Stomach (tissue), 9 donors: ENCODE measurements around the gene RPL13A. TPM values are rescaled to one million over a fixed set of nuclear protein-coding genes. Genes with fewer than 3 reads are reported as not detected.
"Not testable (repeated sequence)": the region's sequence is repeated elsewhere in the genome, so short reads cannot be mapped to it uniquely, and the experiment has no call there.

Source experiments
- DNase-seq, 2 donors: peaks; one replicate each; pipeline versions ENCODE4 v3.0.0 to v3.0.0-alpha.2; 2013 to 2019
- H3K27ac ChIP-seq, 5 donors: fragments of 200-600 bp in 4 of 5; sonication (generic) in 4 of 5; one replicate each; pipeline ENCODE4 v1.5.1; 2013 to 2019; ENCODE audit warnings: mild to moderate bottlenecking in 1 of 5, moderate library complexity in 1 of 5
- H3K27me3 ChIP-seq, 3 donors: fragments of 200-600 bp; sonication (generic); one replicate each; pipeline ENCODE4 v1.5.1; 2017 to 2019; ENCODE audit warnings: mixed run types in 1 of 3
- H3K36me3 ChIP-seq, 4 donors: fragments of 200-600 bp; sonication (generic); 1 replicate in 3 of 4; 2 replicates in 1 of 4; pipeline ENCODE4 v1.5.1; 2016 to 2019
- H3K4me1 ChIP-seq, 4 donors: fragments of 200-600 bp; sonication (generic); one replicate each; pipeline ENCODE4 v1.5.1; 2016 to 2019
- H3K4me3 ChIP-seq, 4 donors: fragments of 200-600 bp; sonication (generic) in 3 of 4; one replicate each; pipeline ENCODE4 v1.5.1; 2016 to 2019; ENCODE audit warnings: mild to moderate bottlenecking in 1 of 4
- H3K9me3 ChIP-seq, 4 donors: fragments of 200-600 bp; sonication (generic); one replicate each; pipeline ENCODE4 v1.5.1; 2016 to 2019
- CTCF ChIP-seq, 7 experiments: fragments of 450-650 bp in 4 of 7; fragments of 200-600 bp in 3 of 7; sonication (generic) in 3 of 7; IDR thresholded peaks; one replicate each; pipeline ENCODE4 v1.5.1; 2016 to 2019; ENCODE audit warnings: antibody characterized with exemption in 7 of 7, control low read depth in 2 of 7, mild to moderate bottlenecking in 1 of 7
- EP300 ChIP-seq: sonication (generic); formaldehyde crosslinking; IDR thresholded peaks from one replicate; pipeline ENCODE4 v1.6.1; 2017; ENCODE audit warnings: antibody characterized with exemption
- POLR2A ChIP-seq, 4 donors: fragments of 450-650 bp; IDR thresholded peaks; one replicate each; pipeline ENCODE4 v1.6.1; 2016; ENCODE audit warnings: antibody characterized with exemption in 4 of 4, control low read depth in 2 of 4, mild to moderate bottlenecking in 1 of 4, moderate library complexity in 1 of 4
- POLR2AphosphoS5 ChIP-seq, 3 donors: sonication (generic); formaldehyde crosslinking; IDR thresholded peaks; one replicate each; pipeline ENCODE4 v1.6.1; 2016; ENCODE audit warnings: antibody characterized with exemption in 3 of 3
- WGBS, 5 donors: extraction: QIAGEN DNeasy Blood & Tissue Kit in 3 of 5; methylation state at CpG; one replicate each; pipeline versions ENCODE4 v1.1.5 to v1.1.7; 2013 to 2018; 5-methylcytosine and 5-hydroxymethylcytosine counted together
- intact Hi-C: fragments of 100-400 bp; cut with DNase I; formaldehyde crosslinking; loops from one replicate; pipeline ENCODE4 v1.15.1; 2023; ENCODE audit warnings: low total_unique reads
- polyA plus RNA-seq, 3 donors: library from polyadenylated mRNA; stranded (reverse); fragments of 200-250 nt; gene quantifications; one replicate each; pipeline ENCODE4 v1.2.3, GENCODE V29; 2013
- total RNA-seq, 5 donors: library from RNA; depleted of rRNA; stranded (reverse); fragments of >200 nt; gene quantifications; one replicate each; pipeline versions ENCODE4 v1.1.0 to v1.2.3, GENCODE V29; 2014 to 2016
- donor health status: healthy with polysubstance abuse.
- donor health status: Bipolar disorder and iron deficiency.
- donor health status: healthy.

Gene RPL13A
- total and polyA plus RNA-seq, 8 donors = 2,540 to 5,817 (median 3,195) TPM

DNA sequence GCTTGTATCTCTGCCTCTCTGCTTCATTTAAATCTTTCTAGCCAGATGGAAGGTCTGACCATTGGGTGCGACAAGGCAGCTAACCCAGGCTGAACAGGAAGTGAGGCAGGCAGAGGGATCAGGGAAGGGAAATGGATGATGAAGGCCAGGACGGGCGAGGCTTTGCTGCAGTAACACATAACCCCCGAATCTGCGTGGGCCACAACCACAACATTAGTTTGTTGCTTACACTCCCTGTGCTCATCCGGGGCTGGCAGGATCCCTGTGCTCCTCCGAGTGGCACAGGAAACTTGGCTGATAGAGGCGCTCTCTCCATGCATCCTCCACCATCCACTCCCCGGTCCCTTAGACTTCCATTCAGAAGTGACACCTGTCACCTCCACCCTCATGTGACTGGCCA is 14.5 kb upstream of the RPL13A start:
- H3K27ac ChIP-seq = peak overlapping the region in 1 of 5 donors; percentile 32
- no peak for TF ChIP-seq CTCF (IDR thresholded peaks at IDR 0.05)
- TF ChIP-seq EP300 = no peak
- TF ChIP-seq POLR2A (IDR thresholded peaks at IDR 0.05) = no peak
- no peak for TF ChIP-seq POLR2AphosphoS5 (IDR thresholded peaks at IDR 0.05)
- WGBS, 5 donors = 60 to 76% (median 70%) methylated on average over 9 of the region's 9 CpGs
- H3K36me3 ChIP-seq = peaks cover 0 to 21% (median 10%) of the 10 kb centered on the region in 4 donors
- peak in 1 of 2 donors; percentile 12 for DNase-seq
- H3K27me3 ChIP-seq = no peaks in the 10 kb centered on the region
- intact Hi-C loops = no loop called here
- H3K4me3 ChIP-seq = no peak overlapping the region
- H3K9me3 ChIP-seq = no peaks in the 10 kb centered on the region
- peaks cover 6 to 57% (median 41%) of the 10 kb centered on the region in 4 donors for H3K4me1 ChIP-seq

- DNase-seq, H3K27me3 ChIP-seq, H3K9me3 ChIP-seq, intact Hi-C loops: not testable (repeated sequence)
- Histone ChIP-seq H3K27ac (peak overlapping the region; percentile 46 to 92 (median 88)), H3K36me3 (peaks cover 0 to 16% (median 8%) of the 10 kb centered on the region in 4 donors), H3K4me3 (peak overlapping the region; percentile 67 to 89 (median 70)), H3K4me1 (peaks cover 6 to 58% (median 39%) of the 10 kb centered on the region in 4 donors)
- WGBS, 5 donors = 66 to 71% (median 69%) methylated on average over 9 of the region's 9 CpGs
Measured at GRCh38 chr19:49473501-49473867, 13.9 kb upstream of the RPL13A start.

GRCh38 chr19:49473868-49474541 is 13.4 kb upstream of the RPL13A start, which contains the start of gene FLT3LG:
TSS of gene FLT3LG (plus strand) at chr19:49474215. CDS start at chr19:49474640, 425 bp downstream.
- intact Hi-C loops = no loop called here
- peak; percentile 79 to 94 for DNase-seq
- no peaks in the 10 kb centered on the region for H3K9me3 ChIP-seq
- no peaks in the 10 kb centered on the region for H3K27me3 ChIP-seq
- H3K27ac ChIP-seq = peak within 1 kb of the TSS; percentile 59 to 92 (median 88)
- 1 to 5% (median 1%) methylated on average over 21 to 33 of the region's 33 CpGs for WGBS, 5 donors
- H3K36me3 ChIP-seq = peaks cover 0 to 11% (median 7%) of the 10 kb centered on the region in 4 donors
- peak within 1 kb of the TSS; percentile 67 to 89 (median 70) for H3K4me3 ChIP-seq
- TF ChIP-seq POLR2A (IDR thresholded peaks at IDR 0.05) = no peak
- no peak for TF ChIP-seq EP300
- peak in 6 of 7 experiments; percentile 64 to 100 (median 98) for TF ChIP-seq CTCF (IDR thresholded peaks at IDR 0.05)
- peak in 2 of 3 donors; percentile 37 to 75 for TF ChIP-seq POLR2AphosphoS5 (IDR thresholded peaks at IDR 0.05)
- peaks cover 6 to 58% (median 36%) of the 10 kb centered on the region in 4 donors for H3K4me1 ChIP-seq

- peaks cover 6 to 55% (median 35%) of the 10 kb centered on the region in 4 donors for H3K4me1 ChIP-seq
- peak overlapping the region; percentile 67 to 89 (median 70) for H3K4me3 ChIP-seq
- TF ChIP-seq POLR2A (IDR thresholded peaks at IDR 0.05) = no peak
- TF ChIP-seq POLR2AphosphoS5 (IDR thresholded peaks at IDR 0.05) = no peak
- no peak for TF ChIP-seq EP300
- TF ChIP-seq CTCF (IDR thresholded peaks at IDR 0.05) = no peak
- H3K27ac ChIP-seq = peak overlapping the region; percentile 59 to 92 (median 88)
- peaks cover 0 to 8% (median 7%) of the 10 kb centered on the region in 4 donors for H3K36me3 ChIP-seq
- WGBS, 5 donors = 9 to 21% (median 13%) methylated on average over 11 of the region's 11 CpGs
- intact Hi-C loops = no loop called here
- H3K9me3 ChIP-seq = no peaks in the 10 kb centered on the region
- H3K27me3 ChIP-seq = no peaks in the 10 kb centered on the region
- DNase-seq = no peak
Measured at GRCh38 chr19:49474542-49474924, 12.9 kb upstream of the RPL13A start.
